C4-2B (cell line): ENCODE measurements around the gene MYLK4.

Experiments
- H3K27ac ChIP-seq: fragments of 450-650 bp; 2 replicates; pipeline ENCODE4 v1.5.1; 2017
- ZFX ChIP-seq: fragments of 450-650 bp; IDR thresholded peaks from 2 replicates; pipeline ENCODE4 v1.6.1; 2017
- TF ChIP-seq, protein P1 (sequence below): fragments of 450-650 bp; conservative IDR thresholded peaks from 2 replicates; pipeline ENCODE4 v1.5.1; 2017; ENCODE audit warnings: mild to moderate bottlenecking

Gene MYLK4

DNA sequence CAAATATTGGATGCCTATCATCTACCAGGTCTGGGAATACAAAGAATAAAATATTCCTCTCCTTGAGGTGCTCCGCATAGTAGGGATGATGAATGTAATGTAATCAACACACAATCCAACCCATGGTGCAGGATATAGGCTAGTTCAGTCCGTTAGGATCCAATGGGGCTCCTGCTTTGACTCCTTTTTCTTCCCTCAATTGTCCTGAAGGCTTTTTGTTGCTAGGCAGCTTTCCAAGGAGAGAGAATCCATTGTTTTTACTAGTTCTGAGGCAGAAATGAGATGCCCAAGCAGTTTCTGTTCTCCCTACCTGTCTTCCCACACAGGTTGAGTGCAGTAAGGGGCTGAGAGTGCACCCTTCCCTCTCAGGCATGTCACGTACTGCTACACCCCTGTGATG lies 26.5 kb upstream of the MYLK4 start:
- no peak overlapping the region for H3K27ac ChIP-seq
- TF ChIP-seq ZFX, result no peak
- TF ChIP-seq, protein P1, sequence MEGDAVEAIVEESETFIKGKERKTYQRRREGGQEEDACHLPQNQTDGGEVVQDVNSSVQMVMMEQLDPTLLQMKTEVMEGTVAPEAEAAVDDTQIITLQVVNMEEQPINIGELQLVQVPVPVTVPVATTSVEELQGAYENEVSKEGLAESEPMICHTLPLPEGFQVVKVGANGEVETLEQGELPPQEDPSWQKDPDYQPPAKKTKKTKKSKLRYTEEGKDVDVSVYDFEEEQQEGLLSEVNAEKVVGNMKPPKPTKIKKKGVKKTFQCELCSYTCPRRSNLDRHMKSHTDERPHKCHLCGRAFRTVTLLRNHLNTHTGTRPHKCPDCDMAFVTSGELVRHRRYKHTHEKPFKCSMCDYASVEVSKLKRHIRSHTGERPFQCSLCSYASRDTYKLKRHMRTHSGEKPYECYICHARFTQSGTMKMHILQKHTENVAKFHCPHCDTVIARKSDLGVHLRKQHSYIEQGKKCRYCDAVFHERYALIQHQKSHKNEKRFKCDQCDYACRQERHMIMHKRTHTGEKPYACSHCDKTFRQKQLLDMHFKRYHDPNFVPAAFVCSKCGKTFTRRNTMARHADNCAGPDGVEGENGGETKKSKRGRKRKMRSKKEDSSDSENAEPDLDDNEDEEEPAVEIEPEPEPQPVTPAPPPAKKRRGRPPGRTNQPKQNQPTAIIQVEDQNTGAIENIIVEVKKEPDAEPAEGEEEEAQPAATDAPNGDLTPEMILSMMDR, result no peak

DNA sequence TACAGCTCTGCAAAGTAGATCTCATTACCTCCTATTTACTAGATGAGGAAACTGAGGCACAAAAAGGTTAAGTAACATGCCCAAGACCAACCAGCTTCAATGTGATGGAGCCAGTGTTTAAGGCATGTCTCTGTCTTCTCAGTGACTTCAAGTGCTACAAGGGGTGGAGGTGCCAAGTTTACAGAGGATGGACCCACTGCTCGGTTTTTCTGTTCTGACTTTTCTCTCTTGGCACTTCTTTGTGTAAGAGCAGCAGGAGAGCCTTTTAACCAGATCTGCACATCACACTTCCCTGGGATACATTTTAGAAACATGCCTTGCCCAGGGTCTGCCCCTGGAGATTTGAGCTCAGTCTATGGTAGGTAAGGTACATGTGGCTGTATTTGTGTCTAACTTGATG lies 24.3 kb upstream of the MYLK4 start:
- H3K27ac ChIP-seq, result no peak overlapping the region
- TF ChIP-seq ZFX, result no peak
- TF ChIP-seq, protein P1, result no peak

DNA sequence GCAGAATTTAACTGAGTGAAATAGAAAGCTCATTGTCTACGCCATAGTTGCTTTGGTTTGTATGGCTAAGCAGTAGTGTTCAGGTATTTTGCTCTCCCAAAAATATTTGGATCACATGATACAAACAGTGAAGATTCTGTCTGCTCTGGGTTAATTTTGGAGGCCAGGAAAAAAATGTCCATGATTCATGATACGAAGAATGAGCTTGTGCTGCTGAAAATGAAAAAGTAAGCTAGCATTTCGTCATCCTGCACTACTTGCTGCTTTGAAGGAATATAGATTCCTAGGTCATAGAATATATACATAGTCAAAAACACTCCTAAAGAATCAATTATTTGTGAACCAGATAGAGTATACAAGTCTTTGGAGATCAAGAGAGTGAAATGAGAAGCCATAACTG lies 22.7 kb upstream of the MYLK4 start:
- no peak overlapping the region for H3K27ac ChIP-seq
- TF ChIP-seq, protein P1, result no peak
- TF ChIP-seq ZFX, result no peak

DNA sequence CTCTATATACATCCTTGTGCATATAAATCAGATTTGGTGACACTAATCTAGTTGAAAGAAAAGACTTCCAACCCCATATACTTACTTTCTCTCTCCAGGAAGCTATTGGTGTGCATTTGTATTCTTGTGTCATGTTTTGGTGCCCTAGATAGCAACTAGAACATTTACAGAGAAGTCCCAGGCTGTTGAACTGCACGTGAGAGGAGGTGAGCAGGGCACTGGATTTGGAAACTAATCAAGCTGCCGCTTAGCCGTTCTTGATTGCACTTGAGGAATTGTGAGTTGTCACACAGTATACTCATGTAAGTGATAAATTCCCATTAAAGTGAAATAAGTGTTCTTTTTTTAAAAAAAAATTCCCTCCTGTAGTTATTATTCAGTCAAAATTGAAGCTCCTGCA lies 22.1 kb upstream of the MYLK4 start:
- no peak overlapping the region for H3K27ac ChIP-seq
- TF ChIP-seq, protein P1, result no peak
- no peak for TF ChIP-seq ZFX

DNA sequence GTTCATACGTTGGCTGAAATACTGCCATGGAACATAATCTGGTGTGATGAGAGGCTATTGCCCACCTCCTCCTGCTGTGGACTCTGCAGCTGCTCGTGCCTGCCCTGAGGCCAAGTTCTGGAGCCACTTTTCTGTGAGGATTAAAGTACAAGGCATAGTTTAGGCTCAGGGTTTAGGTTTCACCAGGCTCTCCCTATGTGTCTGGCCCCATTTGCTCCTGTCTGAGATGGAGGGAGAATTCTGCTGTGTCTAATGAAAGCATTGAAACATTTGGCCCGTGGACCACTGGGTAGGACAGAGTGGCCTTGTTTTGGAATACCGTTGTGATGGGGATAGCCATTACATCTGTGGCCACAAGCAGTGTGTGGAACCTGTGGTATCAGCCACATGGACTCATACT lies 20.4 kb upstream of the MYLK4 start:
- no peak for TF ChIP-seq ZFX
- TF ChIP-seq, protein P1, result no peak
- no peak overlapping the region for H3K27ac ChIP-seq

DNA sequence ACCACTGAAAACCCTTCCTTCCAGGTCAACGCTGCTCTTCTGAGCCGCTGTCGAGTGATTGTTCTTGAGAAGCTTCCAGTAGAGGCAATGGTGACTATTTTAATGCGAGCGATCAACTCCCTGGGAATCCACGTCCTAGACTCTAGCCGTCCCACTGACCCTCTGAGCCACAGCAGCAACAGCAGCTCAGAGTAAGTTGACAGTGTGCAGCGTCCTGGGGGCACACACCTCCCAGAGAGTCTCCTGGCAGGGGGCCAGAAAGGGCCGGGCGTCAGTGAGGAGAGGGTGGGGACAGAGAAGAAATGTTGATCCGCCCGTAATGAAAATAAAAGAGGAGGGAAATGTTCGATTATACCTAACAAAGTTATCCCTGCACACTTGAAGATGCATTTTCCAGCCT lies 19.4 kb upstream of the MYLK4 start:
- no peak for TF ChIP-seq ZFX
- TF ChIP-seq, protein P1, result no peak
- no peak overlapping the region for H3K27ac ChIP-seq

DNA sequence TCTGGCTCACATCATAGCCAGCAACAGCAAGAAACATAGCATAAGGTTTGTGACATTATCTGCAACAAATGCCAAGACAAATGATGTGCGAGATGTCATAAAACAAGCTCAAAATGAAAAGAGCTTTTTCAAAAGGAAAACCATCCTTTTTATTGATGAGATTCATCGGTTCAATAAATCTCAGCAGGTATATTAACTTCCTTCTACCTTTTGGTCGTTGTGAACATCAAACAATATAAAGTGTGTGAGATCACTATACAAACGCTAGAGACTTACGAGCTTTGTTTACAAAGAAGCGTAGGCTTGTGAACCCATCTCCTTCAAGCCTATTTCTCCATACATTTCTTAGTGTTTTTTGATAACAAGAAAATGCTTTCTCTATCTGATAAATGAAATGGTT lies 18.0 kb upstream of the MYLK4 start:
- no peak overlapping the region for H3K27ac ChIP-seq
- TF ChIP-seq ZFX, result no peak

DNA sequence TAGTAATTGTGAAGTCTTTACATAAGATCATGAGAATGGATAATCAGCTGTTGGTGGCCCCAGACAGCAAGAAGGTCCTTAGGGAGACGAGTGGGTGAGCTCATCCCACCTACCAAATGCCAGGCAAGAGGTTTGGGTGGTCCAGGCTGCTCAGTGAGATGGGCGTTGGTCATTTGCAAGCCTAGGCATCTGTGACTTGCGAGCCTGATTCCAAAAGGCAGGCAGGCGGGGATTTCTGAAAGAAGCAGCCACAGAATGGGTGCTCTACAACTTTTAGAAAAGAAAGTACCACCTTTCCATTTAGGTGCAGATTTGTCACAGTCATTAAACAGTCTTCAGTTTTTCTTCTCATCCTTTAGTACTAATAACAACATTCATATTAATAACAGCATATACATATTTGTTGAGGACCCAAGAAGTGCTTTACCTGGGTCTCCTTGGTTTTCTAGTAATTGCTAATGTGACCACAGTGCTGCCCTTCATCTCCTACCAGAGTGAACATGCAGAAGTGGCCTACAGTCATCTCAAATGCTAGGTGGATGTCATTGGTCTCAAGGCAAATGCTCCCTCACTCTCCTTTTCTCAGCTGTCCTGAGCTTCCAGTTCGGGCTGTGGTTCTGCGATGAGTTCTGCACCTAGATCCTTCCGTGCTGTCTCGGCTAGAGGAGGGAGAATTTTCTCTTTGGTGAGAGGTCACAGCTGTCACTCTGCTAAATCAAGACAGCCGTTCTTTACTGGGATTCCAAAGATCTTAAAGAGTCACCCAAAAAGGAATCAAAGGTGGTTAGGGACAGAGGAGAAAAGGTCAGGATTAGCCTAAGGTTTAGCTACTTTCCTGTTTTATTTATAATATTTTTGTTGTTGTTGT lies 17.2 kb upstream of the MYLK4 start:
- TF ChIP-seq ZFX, result no peak
- TF ChIP-seq, protein P1, result no peak
- no peak overlapping the region for H3K27ac ChIP-seq
